ENCODE data around the gene ARHGAP18.

ARHGAP18 gene, protein sequence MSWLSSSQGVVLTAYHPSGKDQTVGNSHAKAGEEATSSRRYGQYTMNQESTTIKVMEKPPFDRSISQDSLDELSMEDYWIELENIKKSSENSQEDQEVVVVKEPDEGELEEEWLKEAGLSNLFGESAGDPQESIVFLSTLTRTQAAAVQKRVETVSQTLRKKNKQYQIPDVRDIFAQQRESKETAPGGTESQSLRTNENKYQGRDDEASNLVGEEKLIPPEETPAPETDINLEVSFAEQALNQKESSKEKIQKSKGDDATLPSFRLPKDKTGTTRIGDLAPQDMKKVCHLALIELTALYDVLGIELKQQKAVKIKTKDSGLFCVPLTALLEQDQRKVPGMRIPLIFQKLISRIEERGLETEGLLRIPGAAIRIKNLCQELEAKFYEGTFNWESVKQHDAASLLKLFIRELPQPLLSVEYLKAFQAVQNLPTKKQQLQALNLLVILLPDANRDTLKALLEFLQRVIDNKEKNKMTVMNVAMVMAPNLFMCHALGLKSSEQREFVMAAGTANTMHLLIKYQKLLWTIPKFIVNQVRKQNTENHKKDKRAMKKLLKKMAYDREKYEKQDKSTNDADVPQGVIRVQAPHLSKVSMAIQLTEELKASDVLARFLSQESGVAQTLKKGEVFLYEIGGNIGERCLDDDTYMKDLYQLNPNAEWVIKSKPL

DNA sequence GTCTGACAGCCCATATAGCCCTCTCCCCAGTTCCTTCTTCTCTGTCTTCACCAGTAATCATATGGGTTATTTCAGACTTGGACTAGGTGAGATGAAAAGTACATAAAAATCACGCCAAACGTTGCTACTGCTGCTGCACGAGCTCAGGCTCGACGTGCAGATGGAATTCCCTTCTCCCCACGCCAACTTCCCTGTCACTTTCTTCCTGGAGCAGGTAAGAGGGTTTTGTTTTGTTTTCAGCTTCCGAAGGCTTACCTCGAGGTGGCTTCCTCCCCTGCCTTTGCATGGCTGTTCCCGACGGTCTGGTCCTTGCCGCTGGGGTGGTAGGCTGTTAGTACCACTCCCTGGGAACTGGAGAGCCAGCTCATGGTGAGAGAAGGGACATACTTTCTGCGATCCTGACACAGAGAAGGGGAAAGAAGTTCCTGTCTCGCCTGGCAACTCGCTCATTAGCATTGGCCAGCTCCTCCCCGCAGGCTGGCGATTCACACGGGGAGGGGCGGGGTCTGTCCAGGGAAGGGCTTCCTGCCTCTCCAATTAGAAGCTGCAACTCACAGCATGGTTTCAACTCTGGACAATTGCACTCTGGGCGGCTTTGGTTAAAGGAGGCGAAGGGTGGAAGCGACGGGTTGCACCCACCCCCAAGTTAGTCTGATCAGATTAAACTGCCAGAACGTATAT lies at the start of gene ARHGAP18:
Gene ARHGAP18 (minus strand): TSS at position 409 of the 681 bp plus-strand sequence. CDS start 41 bp downstream, at position 368.
- POLR2A ChIA-PET (ENCODE audit: low non-redundant PET): no interaction called here
- CTCF ChIA-PET: no interaction called here
- TF ChIP-seq, protein P1, sequence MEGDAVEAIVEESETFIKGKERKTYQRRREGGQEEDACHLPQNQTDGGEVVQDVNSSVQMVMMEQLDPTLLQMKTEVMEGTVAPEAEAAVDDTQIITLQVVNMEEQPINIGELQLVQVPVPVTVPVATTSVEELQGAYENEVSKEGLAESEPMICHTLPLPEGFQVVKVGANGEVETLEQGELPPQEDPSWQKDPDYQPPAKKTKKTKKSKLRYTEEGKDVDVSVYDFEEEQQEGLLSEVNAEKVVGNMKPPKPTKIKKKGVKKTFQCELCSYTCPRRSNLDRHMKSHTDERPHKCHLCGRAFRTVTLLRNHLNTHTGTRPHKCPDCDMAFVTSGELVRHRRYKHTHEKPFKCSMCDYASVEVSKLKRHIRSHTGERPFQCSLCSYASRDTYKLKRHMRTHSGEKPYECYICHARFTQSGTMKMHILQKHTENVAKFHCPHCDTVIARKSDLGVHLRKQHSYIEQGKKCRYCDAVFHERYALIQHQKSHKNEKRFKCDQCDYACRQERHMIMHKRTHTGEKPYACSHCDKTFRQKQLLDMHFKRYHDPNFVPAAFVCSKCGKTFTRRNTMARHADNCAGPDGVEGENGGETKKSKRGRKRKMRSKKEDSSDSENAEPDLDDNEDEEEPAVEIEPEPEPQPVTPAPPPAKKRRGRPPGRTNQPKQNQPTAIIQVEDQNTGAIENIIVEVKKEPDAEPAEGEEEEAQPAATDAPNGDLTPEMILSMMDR (conservative IDR thresholded peaks at IDR 0.05; ENCODE audit: low read depth): no peak
- H3K27ac ChIP-seq: peak within 1 kb of the TSS; percentile 91
- peak; percentile 87 for DNase-seq (ENCODE audit: low spot score)

DNA sequence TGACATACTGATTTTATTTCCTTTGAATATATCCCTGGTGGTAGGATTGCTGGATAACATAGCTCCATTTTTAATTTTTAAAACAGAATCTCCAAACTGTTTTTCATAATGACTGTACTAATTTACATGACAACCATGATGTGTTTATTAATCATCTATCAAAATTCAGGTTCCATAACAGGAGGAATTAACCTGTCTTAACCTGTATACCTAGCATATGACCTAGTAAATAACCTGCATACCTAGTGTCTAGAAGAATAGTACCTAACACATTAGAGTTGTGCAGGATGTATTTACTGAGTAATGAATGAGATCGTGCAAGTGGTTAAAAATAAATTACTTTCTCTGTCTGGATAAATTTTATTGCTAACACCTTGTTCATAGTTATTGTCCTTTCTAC lies 45.8 kb upstream of the ARHGAP18 start:
- TF ChIP-seq, protein P1 (conservative IDR thresholded peaks at IDR 0.05; ENCODE audit: low read depth): no peak
- ChIA-PET POLR2A (ENCODE audit: low non-redundant PET) (no interaction called here), CTCF (no interaction called here)
- DNase-seq (ENCODE audit: low spot score): no peak
- H3K27ac ChIP-seq: no peak overlapping the region

DNA sequence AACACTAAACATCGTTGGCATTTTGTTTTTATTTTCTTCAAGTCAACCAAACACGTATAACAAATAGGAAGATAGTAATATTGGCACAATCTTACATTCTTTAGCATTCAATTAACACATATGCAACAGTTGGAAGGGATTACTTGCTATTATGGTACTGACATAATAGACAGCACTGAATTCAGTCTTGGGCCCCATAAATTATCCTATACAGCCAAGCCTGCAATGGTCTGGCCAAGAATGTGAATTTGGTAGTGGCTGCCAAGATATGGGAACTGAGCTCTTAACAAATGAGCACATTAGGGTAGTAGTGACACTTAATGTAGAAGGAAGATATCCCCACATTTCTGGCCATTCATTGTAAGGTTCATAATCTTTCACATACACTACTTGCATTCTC lies 44.8 kb upstream of the ARHGAP18 start:
- ChIA-PET POLR2A (ENCODE audit: low non-redundant PET) (no interaction called here), CTCF (no interaction called here)
- TF ChIP-seq, protein P1 (conservative IDR thresholded peaks at IDR 0.05; ENCODE audit: low read depth): no peak
- no peak for DNase-seq (ENCODE audit: low spot score)
- no peak overlapping the region for H3K27ac ChIP-seq

DNA sequence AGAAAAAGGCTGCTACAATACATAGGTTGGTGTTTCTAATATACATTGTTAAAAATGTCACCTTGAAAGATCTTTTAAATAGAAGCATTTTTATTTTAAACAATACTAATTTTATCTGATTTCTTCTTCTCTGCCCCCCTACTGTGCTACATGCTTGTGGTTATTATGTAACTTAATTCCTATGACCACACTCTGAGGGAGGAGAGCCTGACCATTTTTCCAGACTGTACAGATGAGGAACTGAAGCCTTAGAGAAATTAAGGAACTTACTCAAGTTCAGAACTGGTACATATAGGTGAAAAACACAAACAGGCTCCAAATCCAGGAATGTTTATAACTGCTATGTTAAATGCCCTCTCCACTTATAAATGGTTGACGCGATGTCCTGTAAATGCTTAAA lies 43.4 kb upstream of the ARHGAP18 start:
- POLR2A ChIA-PET (ENCODE audit: low non-redundant PET): no interaction called here
- H3K27ac ChIP-seq: no peak overlapping the region
- TF ChIP-seq, protein P1 (conservative IDR thresholded peaks at IDR 0.05; ENCODE audit: low read depth): no peak
- no peak for DNase-seq (ENCODE audit: low spot score)
- CTCF ChIA-PET: no interaction called here

DNA sequence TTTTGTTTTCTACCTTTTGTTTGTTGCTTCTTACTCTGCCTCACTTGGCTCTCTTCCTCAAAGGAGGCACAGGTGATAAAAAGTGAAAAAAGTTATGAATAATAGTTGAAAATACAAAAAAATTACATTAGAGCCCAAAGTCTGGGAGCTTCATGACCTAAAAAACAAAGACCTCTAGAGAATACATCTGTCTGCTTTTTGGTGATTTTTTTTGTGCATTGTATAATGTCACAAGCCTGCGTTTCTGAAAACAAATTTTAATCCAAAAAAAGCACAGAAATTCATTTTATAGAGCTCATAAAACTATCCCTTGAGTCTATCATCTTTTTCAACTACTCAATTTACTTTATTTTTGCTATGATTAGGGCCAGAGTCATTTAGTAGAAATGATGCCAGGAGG lies 41.4 kb upstream of the ARHGAP18 start:
- H3K27ac ChIP-seq: no peak overlapping the region
- POLR2A ChIA-PET (ENCODE audit: low non-redundant PET): no interaction called here
- DNase-seq (ENCODE audit: low spot score): no peak
- CTCF ChIA-PET: interaction anchor here (0.5 to 0.7 kb wide), 2 partner anchors 330 to 385 kb away, joined by 3 read pairs; no protein-coding TSS in a partner anchor
- TF ChIP-seq, protein P1 (conservative IDR thresholded peaks at IDR 0.05; ENCODE audit: low read depth): no peak

DNA sequence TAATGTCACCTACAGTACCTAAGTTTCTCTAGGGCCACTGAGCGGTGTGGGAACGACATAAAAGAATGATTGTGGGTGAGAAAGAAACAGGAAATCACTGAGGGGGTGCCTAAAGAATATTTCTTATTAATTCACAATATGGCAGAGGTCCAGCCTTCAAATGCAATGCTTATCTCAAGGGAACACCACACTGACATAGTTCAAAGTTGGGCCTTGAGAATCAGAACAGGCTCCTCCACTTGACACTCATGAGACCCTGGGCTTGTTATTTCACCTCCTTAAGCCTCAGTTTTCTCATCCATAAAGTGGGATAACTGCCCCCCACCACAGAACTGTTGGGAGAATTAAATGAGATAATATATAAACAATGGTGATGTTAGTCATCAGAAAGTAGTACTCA lies 40.4 kb upstream of the ARHGAP18 start:
- no peak overlapping the region; the same call in 1 of the 2 replicates for H3K27ac ChIP-seq
- TF ChIP-seq, protein P1 (conservative IDR thresholded peaks at IDR 0.05; ENCODE audit: low read depth): no peak
- POLR2A ChIA-PET (ENCODE audit: low non-redundant PET): no interaction called here
- no peak for DNase-seq (ENCODE audit: low spot score)
- CTCF ChIA-PET: no interaction called here

Measured in RWPE1 (cell line).